K562 (cell line): ENCODE measurements around the gene PCID2. TPM values are rescaled to one million over a fixed set of nuclear protein-coding genes. Genes with fewer than 3 reads are reported as not detected.

Experiments used
- ETV5 ChIP-seq: sonication (generic); formaldehyde crosslinking; IDR thresholded peaks from 2 replicates; pipeline ENCODE4 v1.4.0; 2020; ENCODE audit warnings: low read depth, mild to moderate bottlenecking, missing genetic modification reagents
- NFIX ChIP-seq: fragments of 250-450 bp; sonication (Bioruptor Pico); IDR thresholded peaks from 2 replicates; pipeline ENCODE4 v1.4.0; 2020; ENCODE audit warnings: low read depth, mild to moderate bottlenecking, moderate library complexity
- RFX5 ChIP-seq: IDR thresholded peaks from 2 replicates; pipeline ENCODE4 v1.6.1; 2011; ENCODE audit warnings: low read depth, mild to moderate bottlenecking, improper control_type of control experiment, low read length
- SPI1 ChIP-seq: IDR thresholded peaks from 2 replicates; pipeline ENCODE4 v1.6.1; 2011; ENCODE audit warnings: low read depth, low read length, control low read depth, borderline replicate concordance
- TEAD1 ChIP-seq, 2 experiments: fragments of 450-650 bp in 1 of 2; sonication (generic) in 1 of 2; formaldehyde crosslinking; IDR thresholded peaks; 2 replicates each; pipeline versions ENCODE4 v1.4.0 to v1.8.0; 2020 to 2022; ENCODE audit warnings: mild to moderate bottlenecking in 2 of 2, missing genetic modification reagents in 1 of 2
- ZNF318 ChIP-seq, 2 experiments: fragments of 450-650 bp; IDR thresholded peaks; 2 replicates each; pipeline ENCODE4 v1.6.1; 2016; ENCODE audit warnings: mild to moderate bottlenecking in 2 of 2, borderline replicate concordance in 1 of 2, low read depth in 1 of 2, moderate library complexity in 1 of 2
- polyA plus RNA-seq, 8 experiments: library from polyadenylated mRNA; depleted of rRNA in 4 of 8; stranded (reverse) in 5 of 8; unstranded in 3 of 8; fragments of >200 nt; fragmentation: Nextera tagmentation in 2 of 8; fragmentation: Illumina TruSeq in 1 of 8; extraction: Ambion mirVana in 2 of 8; extraction: Trizol in 1 of 8; gene quantifications; 2 replicates each; pipeline versions ENCODE4 v1.2.1 to v1.2.3, GENCODE V29; 2011 to 2014; ENCODE audit warnings: inconsistent platforms in 1 of 8, missing spikeins in 1 of 8
- total RNA-seq, 7 experiments: library from RNA; depleted of rRNA in 6 of 7; stranded (reverse); fragments of >200 nt in 6 of 7; fragmentation: Illumina TruSeq in 2 of 7; extraction: Trizol in 2 of 7; gene quantifications; 2 replicates each; pipeline versions ENCODE4 v1.2.1 to v1.2.3, GENCODE V29; 2011 to 2021; ENCODE audit warnings: low replicate concordance in 1 of 7
- TF ChIP-seq, protein P1 (sequence below): fragments of 450-650 bp; IDR thresholded peaks from 2 replicates; pipeline ENCODE4 v1.6.1; 2016; ENCODE audit warnings: mild to moderate bottlenecking, moderate library complexity

PCID2 gene
- total and polyA plus RNA-seq, 9 of the 15 experiments (the other 6 are each of a cell fraction or from before 2014, with no cell fraction given), result 39.6 to 117 (median 59.6) TPM

DNA sequence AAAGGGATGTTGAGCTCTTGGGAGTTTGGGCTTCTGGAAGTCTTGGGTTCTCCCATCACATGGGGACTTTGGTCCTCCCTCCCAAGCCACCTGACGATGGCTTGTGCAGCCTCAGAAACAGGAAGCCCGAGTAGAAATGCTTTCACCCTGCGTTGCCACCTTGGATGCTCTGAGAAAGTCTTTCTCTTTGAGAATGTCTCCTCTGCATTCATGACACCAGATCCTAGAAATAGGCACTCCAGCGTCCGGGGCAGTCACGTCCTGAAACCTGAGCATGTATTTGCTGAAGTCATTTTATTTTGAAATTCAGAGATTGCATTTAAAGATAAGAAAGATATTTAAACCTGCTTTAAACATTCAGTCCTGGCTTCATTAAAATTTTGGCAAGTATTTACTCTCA is 35.4 kb upstream of the PCID2 start (continued):
- TF ChIP-seq, protein P1, sequence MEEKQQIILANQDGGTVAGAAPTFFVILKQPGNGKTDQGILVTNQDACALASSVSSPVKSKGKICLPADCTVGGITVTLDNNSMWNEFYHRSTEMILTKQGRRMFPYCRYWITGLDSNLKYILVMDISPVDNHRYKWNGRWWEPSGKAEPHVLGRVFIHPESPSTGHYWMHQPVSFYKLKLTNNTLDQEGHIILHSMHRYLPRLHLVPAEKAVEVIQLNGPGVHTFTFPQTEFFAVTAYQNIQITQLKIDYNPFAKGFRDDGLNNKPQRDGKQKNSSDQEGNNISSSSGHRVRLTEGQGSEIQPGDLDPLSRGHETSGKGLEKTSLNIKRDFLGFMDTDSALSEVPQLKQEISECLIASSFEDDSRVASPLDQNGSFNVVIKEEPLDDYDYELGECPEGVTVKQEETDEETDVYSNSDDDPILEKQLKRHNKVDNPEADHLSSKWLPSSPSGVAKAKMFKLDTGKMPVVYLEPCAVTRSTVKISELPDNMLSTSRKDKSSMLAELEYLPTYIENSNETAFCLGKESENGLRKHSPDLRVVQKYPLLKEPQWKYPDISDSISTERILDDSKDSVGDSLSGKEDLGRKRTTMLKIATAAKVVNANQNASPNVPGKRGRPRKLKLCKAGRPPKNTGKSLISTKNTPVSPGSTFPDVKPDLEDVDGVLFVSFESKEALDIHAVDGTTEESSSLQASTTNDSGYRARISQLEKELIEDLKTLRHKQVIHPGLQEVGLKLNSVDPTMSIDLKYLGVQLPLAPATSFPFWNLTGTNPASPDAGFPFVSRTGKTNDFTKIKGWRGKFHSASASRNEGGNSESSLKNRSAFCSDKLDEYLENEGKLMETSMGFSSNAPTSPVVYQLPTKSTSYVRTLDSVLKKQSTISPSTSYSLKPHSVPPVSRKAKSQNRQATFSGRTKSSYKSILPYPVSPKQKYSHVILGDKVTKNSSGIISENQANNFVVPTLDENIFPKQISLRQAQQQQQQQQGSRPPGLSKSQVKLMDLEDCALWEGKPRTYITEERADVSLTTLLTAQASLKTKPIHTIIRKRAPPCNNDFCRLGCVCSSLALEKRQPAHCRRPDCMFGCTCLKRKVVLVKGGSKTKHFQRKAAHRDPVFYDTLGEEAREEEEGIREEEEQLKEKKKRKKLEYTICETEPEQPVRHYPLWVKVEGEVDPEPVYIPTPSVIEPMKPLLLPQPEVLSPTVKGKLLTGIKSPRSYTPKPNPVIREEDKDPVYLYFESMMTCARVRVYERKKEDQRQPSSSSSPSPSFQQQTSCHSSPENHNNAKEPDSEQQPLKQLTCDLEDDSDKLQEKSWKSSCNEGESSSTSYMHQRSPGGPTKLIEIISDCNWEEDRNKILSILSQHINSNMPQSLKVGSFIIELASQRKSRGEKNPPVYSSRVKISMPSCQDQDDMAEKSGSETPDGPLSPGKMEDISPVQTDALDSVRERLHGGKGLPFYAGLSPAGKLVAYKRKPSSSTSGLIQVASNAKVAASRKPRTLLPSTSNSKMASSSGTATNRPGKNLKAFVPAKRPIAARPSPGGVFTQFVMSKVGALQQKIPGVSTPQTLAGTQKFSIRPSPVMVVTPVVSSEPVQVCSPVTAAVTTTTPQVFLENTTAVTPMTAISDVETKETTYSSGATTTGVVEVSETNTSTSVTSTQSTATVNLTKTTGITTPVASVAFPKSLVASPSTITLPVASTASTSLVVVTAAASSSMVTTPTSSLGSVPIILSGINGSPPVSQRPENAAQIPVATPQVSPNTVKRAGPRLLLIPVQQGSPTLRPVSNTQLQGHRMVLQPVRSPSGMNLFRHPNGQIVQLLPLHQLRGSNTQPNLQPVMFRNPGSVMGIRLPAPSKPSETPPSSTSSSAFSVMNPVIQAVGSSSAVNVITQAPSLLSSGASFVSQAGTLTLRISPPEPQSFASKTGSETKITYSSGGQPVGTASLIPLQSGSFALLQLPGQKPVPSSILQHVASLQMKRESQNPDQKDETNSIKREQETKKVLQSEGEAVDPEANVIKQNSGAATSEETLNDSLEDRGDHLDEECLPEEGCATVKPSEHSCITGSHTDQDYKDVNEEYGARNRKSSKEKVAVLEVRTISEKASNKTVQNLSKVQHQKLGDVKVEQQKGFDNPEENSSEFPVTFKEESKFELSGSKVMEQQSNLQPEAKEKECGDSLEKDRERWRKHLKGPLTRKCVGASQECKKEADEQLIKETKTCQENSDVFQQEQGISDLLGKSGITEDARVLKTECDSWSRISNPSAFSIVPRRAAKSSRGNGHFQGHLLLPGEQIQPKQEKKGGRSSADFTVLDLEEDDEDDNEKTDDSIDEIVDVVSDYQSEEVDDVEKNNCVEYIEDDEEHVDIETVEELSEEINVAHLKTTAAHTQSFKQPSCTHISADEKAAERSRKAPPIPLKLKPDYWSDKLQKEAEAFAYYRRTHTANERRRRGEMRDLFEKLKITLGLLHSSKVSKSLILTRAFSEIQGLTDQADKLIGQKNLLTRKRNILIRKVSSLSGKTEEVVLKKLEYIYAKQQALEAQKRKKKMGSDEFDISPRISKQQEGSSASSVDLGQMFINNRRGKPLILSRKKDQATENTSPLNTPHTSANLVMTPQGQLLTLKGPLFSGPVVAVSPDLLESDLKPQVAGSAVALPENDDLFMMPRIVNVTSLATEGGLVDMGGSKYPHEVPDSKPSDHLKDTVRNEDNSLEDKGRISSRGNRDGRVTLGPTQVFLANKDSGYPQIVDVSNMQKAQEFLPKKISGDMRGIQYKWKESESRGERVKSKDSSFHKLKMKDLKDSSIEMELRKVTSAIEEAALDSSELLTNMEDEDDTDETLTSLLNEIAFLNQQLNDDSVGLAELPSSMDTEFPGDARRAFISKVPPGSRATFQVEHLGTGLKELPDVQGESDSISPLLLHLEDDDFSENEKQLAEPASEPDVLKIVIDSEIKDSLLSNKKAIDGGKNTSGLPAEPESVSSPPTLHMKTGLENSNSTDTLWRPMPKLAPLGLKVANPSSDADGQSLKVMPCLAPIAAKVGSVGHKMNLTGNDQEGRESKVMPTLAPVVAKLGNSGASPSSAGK, result no peak
- no peak for TF ChIP-seq SPI1
- TF ChIP-seq TEAD1 (CRISPR knock-in tag; IDR thresholded peaks at IDR 0.05), result no peak
- TF ChIP-seq RFX5, result no peak
- no peak for TF ChIP-seq NFIX
- no peak for TF ChIP-seq ZNF318 (IDR thresholded peaks at IDR 0.05; ENCODE audit: borderline replicate concordance in 1 of 2, low read depth in 1 of 2)
- no peak for TF ChIP-seq ETV5
